ENCODE measurements around the gene COX18. TPM values are rescaled to one million over a fixed set of nuclear protein-coding genes. Genes with fewer than 3 reads are reported as not detected.

Gene COX18
- total and polyA plus RNA-seq, 7 donors = 6.6 to 21.3 (median 13.6) TPM

GRCh38 chr4:73099143-73099542 lies 29.6 kb upstream of the COX18 start:
- TF ChIP-seq POLR2A (IDR thresholded peaks at IDR 0.05) (no peak), POLR2AphosphoS5 (IDR thresholded peaks at IDR 0.05) (no peak), EP300 (IDR thresholded peaks at IDR 0.05) (no peak)
- TF ChIP-seq, protein P1, sequence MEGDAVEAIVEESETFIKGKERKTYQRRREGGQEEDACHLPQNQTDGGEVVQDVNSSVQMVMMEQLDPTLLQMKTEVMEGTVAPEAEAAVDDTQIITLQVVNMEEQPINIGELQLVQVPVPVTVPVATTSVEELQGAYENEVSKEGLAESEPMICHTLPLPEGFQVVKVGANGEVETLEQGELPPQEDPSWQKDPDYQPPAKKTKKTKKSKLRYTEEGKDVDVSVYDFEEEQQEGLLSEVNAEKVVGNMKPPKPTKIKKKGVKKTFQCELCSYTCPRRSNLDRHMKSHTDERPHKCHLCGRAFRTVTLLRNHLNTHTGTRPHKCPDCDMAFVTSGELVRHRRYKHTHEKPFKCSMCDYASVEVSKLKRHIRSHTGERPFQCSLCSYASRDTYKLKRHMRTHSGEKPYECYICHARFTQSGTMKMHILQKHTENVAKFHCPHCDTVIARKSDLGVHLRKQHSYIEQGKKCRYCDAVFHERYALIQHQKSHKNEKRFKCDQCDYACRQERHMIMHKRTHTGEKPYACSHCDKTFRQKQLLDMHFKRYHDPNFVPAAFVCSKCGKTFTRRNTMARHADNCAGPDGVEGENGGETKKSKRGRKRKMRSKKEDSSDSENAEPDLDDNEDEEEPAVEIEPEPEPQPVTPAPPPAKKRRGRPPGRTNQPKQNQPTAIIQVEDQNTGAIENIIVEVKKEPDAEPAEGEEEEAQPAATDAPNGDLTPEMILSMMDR (IDR thresholded peaks at IDR 0.05) = no peak
- H3K27me3 ChIP-seq = no peaks in the 10 kb centered on the region
- DNase-seq = no peak
- H3K36me3 ChIP-seq = peaks cover 12 to 85% (median 29%) of the 10 kb centered on the region in 4 donors
- no peak overlapping the region for H3K27ac ChIP-seq
- H3K4me3 ChIP-seq = no peak overlapping the region
- 94 to 95% methylated on average over 7 of the region's 7 CpGs for WGBS, 2 donors
- no peaks in the 10 kb centered on the region for H3K4me1 ChIP-seq
- no peaks in the 10 kb centered on the region for H3K9me3 ChIP-seq
- intact Hi-C loops (cut with DNase I) = no loop called here

- no peak for TF ChIP-seq EP300 (IDR thresholded peaks at IDR 0.05)
- TF ChIP-seq, protein P1 (IDR thresholded peaks at IDR 0.05) = no peak
- TF ChIP-seq POLR2AphosphoS5 (IDR thresholded peaks at IDR 0.05) = no peak
- TF ChIP-seq POLR2A (IDR thresholded peaks at IDR 0.05) = no peak
- H3K27me3 ChIP-seq = no peaks in the 10 kb centered on the region
- H3K4me3 ChIP-seq = no peak overlapping the region
- 89 to 92% methylated on average over 7 of the region's 7 CpGs for WGBS, 2 donors
- no peaks in the 10 kb centered on the region for H3K9me3 ChIP-seq
- H3K36me3 ChIP-seq = peaks cover 12 to 85% (median 29%) of the 10 kb centered on the region in 4 donors
- no peak for DNase-seq
- H3K4me1 ChIP-seq = no peaks in the 10 kb centered on the region
- H3K27ac ChIP-seq = no peak overlapping the region
- intact Hi-C loops (cut with DNase I) = no loop called here
Measured at GRCh38 chr4:73098713-73099112, 29.2 kb upstream of the COX18 start.

DNA sequence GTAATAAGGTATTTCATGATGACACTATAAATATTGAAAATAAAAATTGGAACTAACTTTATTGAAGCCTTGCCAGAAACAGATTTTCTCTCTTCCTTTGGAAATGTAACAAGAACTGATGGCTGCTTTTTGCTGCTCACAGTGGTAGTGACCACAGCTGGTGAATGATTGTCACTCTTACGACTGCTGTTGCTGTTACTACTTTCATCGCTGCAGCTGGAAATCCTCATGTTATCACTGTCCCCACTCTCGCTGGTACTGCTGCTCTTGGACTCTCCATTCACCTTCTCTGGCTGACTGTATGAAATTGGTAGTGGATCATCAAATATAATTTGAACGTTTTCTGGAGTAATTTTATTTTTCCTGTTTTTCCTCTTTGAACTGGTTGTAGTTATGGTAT lies 28.5 kb upstream of the COX18 start:
- Histone ChIP-seq H3K9me3 (no peaks in the 10 kb centered on the region), H3K27ac (no peak overlapping the region), H3K27me3 (no peaks in the 10 kb centered on the region), H3K4me1 (no peaks in the 10 kb centered on the region), H3K4me3 (no peak overlapping the region), H3K36me3 (peaks cover 12 to 92% (median 29%) of the 10 kb centered on the region in 4 donors)
- TF ChIP-seq EP300 (IDR thresholded peaks at IDR 0.05) = no peak
- TF ChIP-seq, protein P1 (IDR thresholded peaks at IDR 0.05) = no peak
- WGBS, 2 donors = 82 to 84% methylated on average over 4 of the region's 4 CpGs
- intact Hi-C loops (cut with DNase I) = no loop called here
- DNase-seq = no peak

- intact Hi-C loops (cut with DNase I) = no loop called here
- no peak for TF ChIP-seq POLR2AphosphoS5 (IDR thresholded peaks at IDR 0.05)
- TF ChIP-seq POLR2A (IDR thresholded peaks at IDR 0.05) = no peak
- H3K27me3 ChIP-seq = no peaks in the 10 kb centered on the region
- H3K36me3 ChIP-seq = peaks cover 16 to 82% (median 26%) of the 10 kb centered on the region in 4 donors
- H3K9me3 ChIP-seq = no peaks in the 10 kb centered on the region
- H3K4me1 ChIP-seq = peaks cover 0 to 5% (median 0%) of the 10 kb centered on the region in 4 donors
- no peak for DNase-seq
- no peak overlapping the region for H3K27ac ChIP-seq
- 93 to 98% methylated on average over 1 of the region's 1 CpG for WGBS, 2 donors
- no peak overlapping the region for H3K4me3 ChIP-seq
Measured at GRCh38 chr4:73092868-73093267, 23.4 kb upstream of the COX18 start.

GRCh38 chr4:73090738-73091137 lies 21.2 kb upstream of the COX18 start:
- H3K9me3 ChIP-seq = no peaks in the 10 kb centered on the region
- no peak overlapping the region for H3K27ac ChIP-seq
- no peak overlapping the region for H3K4me3 ChIP-seq
- intact Hi-C loops (cut with DNase I) = no loop called here
- WGBS, 2 donors = 89 to 96% methylated on average over 1 of the region's 1 CpG
- H3K4me1 ChIP-seq = peaks cover 0 to 5% (median 0%) of the 10 kb centered on the region in 4 donors
- peaks cover 16 to 60% (median 25%) of the 10 kb centered on the region in 4 donors for H3K36me3 ChIP-seq
- TF ChIP-seq POLR2AphosphoS5 (IDR thresholded peaks at IDR 0.05) (no peak), POLR2A (IDR thresholded peaks at IDR 0.05) (no peak), EP300 (IDR thresholded peaks at IDR 0.05) (no peak)
- TF ChIP-seq, protein P1 (IDR thresholded peaks at IDR 0.05) = no peak
- DNase-seq = no peak
- no peaks in the 10 kb centered on the region for H3K27me3 ChIP-seq
